Gastrocnemius medialis (tissue), 4 donors: ENCODE data around the gene POU2AF1. TPM values are rescaled to one million over a fixed set of nuclear protein-coding genes. Genes with fewer than 3 reads are reported as not detected.

ENCODE experiments used
- ATAC-seq, 2 donors: fragments of 150-250 bp; one replicate each; pipeline ENCODE4 v1.9.1; 2016
- DNase-seq, 2 donors: peaks; one replicate each; pipeline ENCODE4 v3.0.0-alpha.2; 2019
- H3K27ac ChIP-seq, 4 donors: fragments of 200-600 bp; sonication (generic); 1 replicate in 1 of 4; 2 replicates in 3 of 4; pipeline ENCODE4 v1.5.1; 2016 to 2018; ENCODE audit warnings: mild to moderate bottlenecking in 2 of 4, moderate library complexity in 1 of 4
- H3K27me3 ChIP-seq, 3 donors: fragments of 200-600 bp; sonication (generic) in 2 of 3; 1 replicate in 1 of 3; 2 replicates in 2 of 3; pipeline versions ENCODE4 v1.5.1 to v1.6.0; 2016 to 2019; ENCODE audit warnings: mild to moderate bottlenecking in 1 of 3, moderate library complexity in 1 of 3
- H3K36me3 ChIP-seq, 2 donors: fragments of 200-600 bp; sonication (generic) in 1 of 2; one replicate each; pipeline ENCODE4 v1.5.1; 2017 to 2018
- H3K4me1 ChIP-seq, 2 donors: fragments of 200-600 bp; sonication (generic) in 1 of 2; one replicate each; pipeline ENCODE4 v1.5.1; 2016 to 2017; ENCODE audit warnings: mild to moderate bottlenecking in 2 of 2
- H3K4me3 ChIP-seq, 4 donors: fragments of 200-600 bp; sonication (generic) in 3 of 4; 1 replicate in 1 of 4; 2 replicates in 3 of 4; pipeline ENCODE4 v1.5.1; 2016 to 2019; ENCODE audit warnings: mild to moderate bottlenecking in 2 of 4
- H3K9me3 ChIP-seq, 3 donors: fragments of 200-600 bp; sonication (generic) in 2 of 3; 1 replicate in 1 of 3; 2 replicates in 2 of 3; pipeline ENCODE4 v1.5.1; 2016 to 2019
- CTCF ChIP-seq, 5 experiments: fragments of 450-650 bp in 3 of 5; fragments of 200-600 bp in 2 of 5; sonication (generic) in 2 of 5; IDR thresholded peaks in 4 of 5; conservative IDR thresholded peaks in 1 of 5; 1 replicate in 4 of 5; 2 replicates in 1 of 5; pipeline ENCODE4 v1.5.1; 2016 to 2019; ENCODE audit warnings: antibody characterized with exemption in 5 of 5, mild to moderate bottlenecking in 3 of 5, moderate library complexity in 3 of 5
- POLR2A ChIP-seq, 2 donors: fragments of 450-650 bp; IDR thresholded peaks; one replicate each; pipeline ENCODE4 v1.6.1; 2017; ENCODE audit warnings: antibody characterized with exemption in 2 of 2, mild to moderate bottlenecking in 2 of 2, moderate library complexity in 2 of 2
- in situ Hi-C, 4 donors: fragments of 200-750 bp; cut with MboI; loops; one replicate each; pipeline versions ENCODE4 v1.15.0 to v1.8.0; 2017; ENCODE audit warnings: low sequenced_read_pairs in 4 of 4
- intact Hi-C: fragments of 100-400 bp; cut with DNase I; formaldehyde crosslinking; loops from one replicate; pipeline ENCODE4 v1.15.1; 2023; ENCODE audit warnings: low total_unique reads
- total RNA-seq, 4 donors: library from RNA; depleted of rRNA; stranded (reverse); fragments of >200 nt; gene quantifications; one replicate each; pipeline versions ENCODE4 v1.1.0 to v1.2.3, GENCODE V29; 2016

POU2AF1 gene
- total RNA-seq, 4 donors from 2014 or later = 0.29 to 0.78 TPM; not detected in 2

DNA sequence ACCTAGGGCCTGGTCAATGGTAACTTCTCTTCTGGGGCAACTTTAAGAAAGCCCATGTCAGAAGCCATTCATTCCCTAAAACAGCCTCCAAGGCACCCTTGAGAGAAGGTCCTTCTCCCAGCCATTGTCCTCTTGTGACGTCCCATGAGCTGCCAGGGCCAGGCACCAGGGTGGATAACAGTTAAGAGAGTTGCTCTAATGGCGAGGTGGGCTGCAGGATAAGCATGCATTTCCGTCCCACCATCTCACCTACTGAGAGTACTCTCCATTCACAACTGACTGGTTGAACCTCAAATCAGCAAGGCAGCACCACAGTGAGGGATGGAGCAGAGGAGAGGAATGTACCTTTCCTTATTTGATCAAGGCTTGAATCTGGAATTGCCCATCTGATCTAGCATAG is 14.6 kb downstream of the POU2AF1 start:
- ATAC-seq (no peak), DNase-seq (no peak)
- H3K4me3 ChIP-seq = no peak overlapping the region
- H3K36me3 ChIP-seq = no peaks in the 10 kb centered on the region
- no peaks in the 10 kb centered on the region for H3K4me1 ChIP-seq
- in situ Hi-C loops = no loop called here
- no peak overlapping the region for H3K27ac ChIP-seq
- no peaks in the 10 kb centered on the region for H3K27me3 ChIP-seq
- TF ChIP-seq CTCF (IDR thresholded peaks at IDR 0.05 in 4 of 5, conservative IDR thresholded peaks at IDR 0.05 in 1 of 5) = no peak
- TF ChIP-seq POLR2A (IDR thresholded peaks at IDR 0.05) = no peak
- no peaks in the 10 kb centered on the region for H3K9me3 ChIP-seq
- intact Hi-C loops = no loop called here

DNA sequence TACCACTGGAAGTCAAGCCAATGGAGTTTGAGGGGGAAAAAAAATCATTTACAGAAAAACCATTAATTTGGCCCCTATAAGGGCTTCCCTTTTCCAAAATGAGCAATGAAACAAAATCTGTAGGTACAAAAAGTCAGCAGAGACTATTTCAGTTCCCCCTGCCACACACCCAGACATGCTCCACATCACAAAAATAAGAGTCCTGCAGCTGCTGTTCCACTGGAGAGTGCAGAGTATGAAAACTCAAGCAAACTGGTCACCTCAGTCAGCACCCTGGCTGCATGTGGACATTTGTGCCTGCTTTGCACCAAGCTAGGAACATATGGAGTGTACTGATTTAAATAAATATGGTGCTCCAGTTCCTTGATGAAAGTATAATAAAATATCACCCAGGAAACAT is 15.1 kb downstream of the POU2AF1 start:
- H3K36me3 ChIP-seq = no peaks in the 10 kb centered on the region
- no peak overlapping the region for H3K4me3 ChIP-seq
- ATAC-seq = no peak
- H3K9me3 ChIP-seq = no peaks in the 10 kb centered on the region
- H3K27ac ChIP-seq = no peak overlapping the region
- no peak for TF ChIP-seq POLR2A (IDR thresholded peaks at IDR 0.05)
- no peak for TF ChIP-seq CTCF (IDR thresholded peaks at IDR 0.05 in 4 of 5, conservative IDR thresholded peaks at IDR 0.05 in 1 of 5)
- intact Hi-C loops = no loop called here
- DNase-seq = no peak
- no peaks in the 10 kb centered on the region for H3K4me1 ChIP-seq
- H3K27me3 ChIP-seq = no peaks in the 10 kb centered on the region
- in situ Hi-C loops = no loop called here

GRCh38 chr11:111362887-111363411 is 16.1 kb downstream of the POU2AF1 start:
- Histone ChIP-seq H3K9me3 (no peaks in the 10 kb centered on the region), H3K36me3 (no peaks in the 10 kb centered on the region), H3K4me3 (no peak overlapping the region), H3K27ac (no peak overlapping the region), H3K4me1 (no peaks in the 10 kb centered on the region), H3K27me3 (no peaks in the 10 kb centered on the region)
- intact Hi-C loops = no loop called here
- ATAC-seq (no peak), DNase-seq (no peak)
- TF ChIP-seq CTCF (IDR thresholded peaks at IDR 0.05 in 4 of 5, conservative IDR thresholded peaks at IDR 0.05 in 1 of 5) (no peak), POLR2A (IDR thresholded peaks at IDR 0.05) (no peak)
- in situ Hi-C loops = no loop called here

DNA sequence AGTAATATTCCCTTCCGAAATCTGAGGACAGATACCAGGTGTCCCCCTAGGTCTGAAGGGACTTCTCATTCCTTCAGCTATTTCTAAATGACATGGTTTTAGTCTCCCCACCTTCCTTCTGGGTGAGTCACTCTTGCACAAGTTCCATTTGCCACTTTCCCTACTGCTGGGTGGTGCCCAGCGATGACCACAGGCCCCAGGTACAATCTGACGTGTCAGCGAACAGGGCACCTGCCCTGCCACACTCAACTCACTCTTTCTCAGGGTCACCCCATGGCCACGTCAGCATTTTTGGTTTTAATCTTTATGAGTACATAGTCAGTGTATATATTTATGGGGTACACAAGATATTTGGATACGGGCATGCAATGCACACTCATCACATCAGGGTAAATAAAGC is 17.2 kb downstream of the POU2AF1 start:
- intact Hi-C loops = no loop called here
- no peak for DNase-seq
- H3K9me3 ChIP-seq = no peaks in the 10 kb centered on the region
- ATAC-seq = no peak
- in situ Hi-C loops = no loop called here
- no peaks in the 10 kb centered on the region for H3K27me3 ChIP-seq
- no peak overlapping the region for H3K4me3 ChIP-seq
- H3K27ac ChIP-seq = no peak overlapping the region
- no peaks in the 10 kb centered on the region for H3K4me1 ChIP-seq
- no peaks in the 10 kb centered on the region for H3K36me3 ChIP-seq
- TF ChIP-seq CTCF (IDR thresholded peaks at IDR 0.05 in 4 of 5, conservative IDR thresholded peaks at IDR 0.05 in 1 of 5) (no peak), POLR2A (IDR thresholded peaks at IDR 0.05) (no peak)
